Upper lobe of right lung (tissue), 1 donor: ENCODE measurements around the gene CBLC. TPM values are rescaled to one million over a fixed set of nuclear protein-coding genes. Genes with fewer than 3 reads are reported as not detected.
A peak's percentile ranks its signal among the peaks of the same experiment; 100 is the strongest.

Experiments
- ATAC-seq: fragments of 200-7000 bp; cut with Tn5 transposase; one replicate; pipeline ENCODE4 v1.9.1; 2020; ENCODE audit warnings: mild to moderate bottlenecking, moderate library complexity
- DNase-seq: peaks from one replicate; pipeline ENCODE4 v3.0.0-alpha.2; 2020
- H3K27ac ChIP-seq: fragments of 200-600 bp; one replicate; pipeline ENCODE4 v1.8.0; 2022
- H3K27me3 ChIP-seq: fragments of 200-600 bp; one replicate; pipeline ENCODE4 v1.8.0; 2022; ENCODE audit warnings: mild to moderate bottlenecking
- H3K36me3 ChIP-seq: fragments of 200-600 bp; one replicate; pipeline ENCODE4 v1.8.0; 2022
- H3K4me1 ChIP-seq: fragments of 200-600 bp; one replicate; pipeline ENCODE4 v1.8.0; 2022
- H3K4me3 ChIP-seq: fragments of 200-600 bp; one replicate; pipeline ENCODE4 v1.8.0; 2022; ENCODE audit warnings: mild to moderate bottlenecking
- H3K9me3 ChIP-seq: fragments of 200-600 bp; one replicate; pipeline ENCODE4 v1.8.0; 2022
- intact Hi-C: fragments of 100-400 bp; cut with DNase I; formaldehyde crosslinking; loops from one replicate; pipeline ENCODE4 v1.11.0; 2022
- total RNA-seq: library from RNA; stranded (reverse); fragmentation: NEBNext Ultra II Directional; extraction: Animal tissue kit (Norgen Biotek cat#: 25700); gene quantifications from one replicate; pipeline ENCODE4 v1.2.1, GENCODE V29; 2021
- TF ChIP-seq, protein P1 (sequence below): fragments of 200-600 bp; IDR thresholded peaks from one replicate; pipeline ENCODE4 v1.8.0; 2022; ENCODE audit warnings: antibody characterized with exemption
- donor health status: DM: no; HTN: yes; CAD: no; lungs with severe emphysema.

The CBLC gene
- total RNA-seq, 1 donor from 2014 or later, result 3.2 TPM

DNA sequence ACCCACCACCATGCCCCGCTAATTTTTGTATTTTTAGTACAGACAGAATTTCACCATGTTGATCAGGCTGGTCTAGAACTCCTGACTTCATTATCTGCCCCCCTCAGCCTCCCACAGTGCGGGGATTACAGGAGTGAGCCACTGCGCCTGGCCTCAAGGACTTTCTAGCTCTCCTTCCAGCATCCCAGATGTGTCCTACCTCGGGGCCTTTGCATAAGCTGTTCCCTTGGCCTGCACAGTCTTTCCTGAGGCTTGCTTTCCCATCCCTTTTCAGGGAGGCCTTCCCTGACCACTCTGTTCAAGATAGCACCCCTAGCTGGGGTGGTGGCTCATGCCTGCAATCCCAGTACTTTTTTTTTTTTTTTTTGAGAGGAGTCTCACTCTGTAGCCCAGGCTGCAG, 16.9 kb downstream of the CBLC start:
- H3K36me3 ChIP-seq, result no peaks in the 10 kb centered on the region
- H3K27ac ChIP-seq, result no peak overlapping the region
- TF ChIP-seq, protein P1, sequence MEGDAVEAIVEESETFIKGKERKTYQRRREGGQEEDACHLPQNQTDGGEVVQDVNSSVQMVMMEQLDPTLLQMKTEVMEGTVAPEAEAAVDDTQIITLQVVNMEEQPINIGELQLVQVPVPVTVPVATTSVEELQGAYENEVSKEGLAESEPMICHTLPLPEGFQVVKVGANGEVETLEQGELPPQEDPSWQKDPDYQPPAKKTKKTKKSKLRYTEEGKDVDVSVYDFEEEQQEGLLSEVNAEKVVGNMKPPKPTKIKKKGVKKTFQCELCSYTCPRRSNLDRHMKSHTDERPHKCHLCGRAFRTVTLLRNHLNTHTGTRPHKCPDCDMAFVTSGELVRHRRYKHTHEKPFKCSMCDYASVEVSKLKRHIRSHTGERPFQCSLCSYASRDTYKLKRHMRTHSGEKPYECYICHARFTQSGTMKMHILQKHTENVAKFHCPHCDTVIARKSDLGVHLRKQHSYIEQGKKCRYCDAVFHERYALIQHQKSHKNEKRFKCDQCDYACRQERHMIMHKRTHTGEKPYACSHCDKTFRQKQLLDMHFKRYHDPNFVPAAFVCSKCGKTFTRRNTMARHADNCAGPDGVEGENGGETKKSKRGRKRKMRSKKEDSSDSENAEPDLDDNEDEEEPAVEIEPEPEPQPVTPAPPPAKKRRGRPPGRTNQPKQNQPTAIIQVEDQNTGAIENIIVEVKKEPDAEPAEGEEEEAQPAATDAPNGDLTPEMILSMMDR, result no peak
- no peaks in the 10 kb centered on the region for H3K9me3 ChIP-seq
- H3K4me3 ChIP-seq, result no peak overlapping the region
- no peaks in the 10 kb centered on the region for H3K27me3 ChIP-seq
- ATAC-seq (no peak), DNase-seq (no peak)
- H3K4me1 ChIP-seq, result peaks cover 3% of the 10 kb centered on the region
- intact Hi-C loops, result no loop called here

- TF ChIP-seq, protein P1, result no peak
- Histone ChIP-seq H3K36me3 (no peaks in the 10 kb centered on the region), H3K27me3 (no peaks in the 10 kb centered on the region), H3K4me3 (no peak overlapping the region), H3K27ac (no peak overlapping the region), H3K4me1 (peaks cover 7% of the 10 kb centered on the region), H3K9me3 (no peaks in the 10 kb centered on the region)
- intact Hi-C loops, result no loop called here
- DNase-seq (no peak), ATAC-seq (no peak)
Measured at GRCh38 chr19:44795398-44795987, 17.8 kb downstream of the CBLC start.

DNA sequence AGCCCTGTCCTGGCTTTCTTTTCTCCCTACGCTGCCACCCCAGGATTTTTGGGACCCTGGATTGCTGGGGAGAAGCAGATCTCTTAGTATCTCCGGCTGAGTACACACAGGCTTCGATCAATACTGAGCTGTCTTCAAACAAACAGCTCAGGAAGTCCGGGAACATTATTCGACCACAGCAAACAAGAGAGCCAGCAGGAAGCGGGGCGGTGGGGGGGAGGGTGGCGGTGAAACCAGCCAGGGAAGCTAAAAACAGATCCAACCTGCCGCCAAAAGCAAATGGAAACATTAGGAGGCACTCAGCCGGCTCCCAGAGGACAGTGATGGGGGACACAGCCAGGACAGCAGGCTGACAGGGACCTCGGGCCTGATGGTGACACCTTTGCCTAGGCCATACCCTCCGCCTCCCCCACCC, 19.0 kb downstream of the CBLC start:
- Histone ChIP-seq H3K4me3 (no peak overlapping the region), H3K4me1 (peaks cover 7% of the 10 kb centered on the region), H3K36me3 (no peaks in the 10 kb centered on the region), H3K27ac (peak overlapping the region; percentile 55), H3K27me3 (no peaks in the 10 kb centered on the region), H3K9me3 (no peaks in the 10 kb centered on the region)
- DNase-seq, result no peak
- no peak for ATAC-seq
- TF ChIP-seq, protein P1, result no peak
- intact Hi-C loops, result no loop called here

GRCh38 chr19:44799627-44800346, 22.1 kb downstream of the CBLC start:
- ATAC-seq, result no peak
- H3K27ac ChIP-seq, result no peak overlapping the region
- intact Hi-C loops, result loop anchor here (5.0 kb wide), 1 partner anchor 43 kb away; no protein-coding TSS in a partner anchor

GRCh38 chr19:44800461-44800860, 22.8 kb downstream of the CBLC start:
- ATAC-seq (peak; percentile 98), DNase-seq (peak; percentile 94)
- H3K27ac ChIP-seq, result no peak overlapping the region
- H3K27me3 ChIP-seq, result no peaks in the 10 kb centered on the region
- intact Hi-C loops, result loop anchor here (5.0 kb wide), 1 partner anchor 42 kb away; no protein-coding TSS in a partner anchor
- H3K4me3 ChIP-seq, result no peak overlapping the region
- no peaks in the 10 kb centered on the region for H3K9me3 ChIP-seq
- peaks cover 7% of the 10 kb centered on the region for H3K4me1 ChIP-seq
- TF ChIP-seq, protein P1, result peak; percentile 92
- no peaks in the 10 kb centered on the region for H3K36me3 ChIP-seq

More at GRCh38 chr19:44799627-44800346, 22.1 kb downstream of the CBLC start:
- Histone ChIP-seq H3K4me3 (no peak overlapping the region), H3K9me3 (no peaks in the 10 kb centered on the region), H3K4me1 (peaks cover 7% of the 10 kb centered on the region), H3K27me3 (no peaks in the 10 kb centered on the region), H3K36me3 (no peaks in the 10 kb centered on the region)
- TF ChIP-seq, protein P1, result no peak
- DNase-seq, result no peak
